ENCODE results near the gene ADA.
"Not testable (repeated sequence)": the region's sequence is repeated elsewhere in the genome, so short reads cannot be mapped to it uniquely, and the experiment has no call there.

Gene ADA

DNA sequence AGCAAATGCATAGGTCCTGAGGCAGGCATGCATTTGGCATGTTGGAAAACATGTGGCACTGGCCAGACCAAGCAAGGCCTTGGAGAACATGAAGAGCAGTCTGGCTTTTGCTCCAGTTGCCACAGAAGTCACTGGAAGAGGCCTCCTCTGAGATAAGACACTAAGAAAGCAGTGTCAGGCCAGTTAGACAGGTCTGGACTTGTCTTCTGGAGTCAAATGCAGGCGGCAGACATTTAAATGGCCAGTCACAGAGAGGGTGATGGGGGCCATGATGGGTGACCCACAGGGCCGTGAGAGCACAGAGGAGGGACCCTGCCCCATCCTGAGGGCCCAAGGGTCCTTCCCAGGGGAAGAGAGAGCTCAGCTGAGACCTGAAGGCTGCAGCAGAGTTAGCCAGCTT lies 26.7 kb upstream of the ADA start:
- DNase-seq: no peak

DNA sequence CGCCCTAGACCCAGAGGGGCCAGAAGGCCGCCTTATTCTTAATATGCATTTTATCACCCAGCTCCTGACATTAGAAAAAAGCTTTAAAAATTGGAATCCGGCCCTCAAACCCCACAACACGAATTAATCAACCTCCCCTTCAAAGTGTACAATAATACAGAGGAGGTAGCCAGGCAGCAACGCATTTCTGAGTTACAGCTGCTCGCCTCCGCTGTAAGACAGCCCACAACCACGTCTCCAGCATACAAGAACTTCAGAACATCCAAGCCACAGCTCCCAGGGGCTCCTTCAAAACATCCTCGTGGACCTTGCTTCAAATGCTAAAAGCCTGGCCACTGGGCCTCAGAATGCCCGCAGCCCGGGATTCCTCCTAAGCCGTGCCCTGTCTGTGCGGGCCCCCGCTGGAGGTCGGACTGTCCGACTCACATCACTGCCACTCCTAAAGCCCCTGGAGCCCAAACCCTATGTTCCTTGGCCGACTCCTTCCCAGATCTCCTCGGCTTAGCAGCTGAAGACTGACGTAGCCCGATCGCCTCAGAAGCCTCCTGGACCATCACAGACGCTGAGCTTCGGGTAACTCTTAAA lies 20.9 kb upstream of the ADA start:
- DNase-seq: not testable (repeated sequence)

DNA sequence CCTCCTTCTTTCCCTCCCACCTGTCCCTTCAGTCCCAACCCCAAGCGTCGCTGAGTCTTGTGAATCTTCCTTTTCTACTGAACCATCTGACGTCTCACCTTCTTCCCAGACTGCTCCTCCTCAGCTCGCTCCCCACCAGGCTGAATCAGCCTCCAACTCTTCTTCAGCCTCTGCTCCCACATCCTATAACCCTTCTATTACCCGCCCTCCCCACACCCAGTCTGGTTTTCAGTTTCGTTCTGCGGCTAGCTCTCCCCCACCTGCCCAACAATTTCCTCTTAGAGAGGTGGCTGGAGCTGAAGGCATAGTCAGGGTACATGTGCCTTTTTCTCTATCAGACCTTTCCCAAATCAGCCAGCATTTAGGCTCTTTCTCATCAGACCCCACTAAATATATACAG lies 20.0 kb upstream of the ADA start:
- not testable (repeated sequence) for DNase-seq

DNA sequence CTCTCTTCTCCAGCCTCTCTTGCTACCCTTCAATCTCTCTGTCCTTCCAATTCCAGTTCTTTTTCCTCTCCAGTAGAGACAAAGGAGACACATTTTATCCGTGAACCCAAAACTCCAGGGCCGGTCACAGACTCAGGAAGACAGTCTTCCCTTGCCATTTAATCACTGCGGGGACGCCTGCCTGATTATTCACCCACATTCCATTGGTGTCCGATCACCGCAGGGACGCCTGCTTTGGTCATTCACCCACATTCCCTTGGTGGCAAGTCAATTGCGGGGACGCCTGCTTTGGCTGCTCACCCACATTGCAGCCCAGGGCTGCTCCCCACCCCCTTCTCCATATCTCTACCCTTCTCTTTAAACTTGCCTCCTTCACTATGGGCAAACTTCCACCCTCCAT lies 19.4 kb upstream of the ADA start:
- DNase-seq: not testable (repeated sequence)

DNA sequence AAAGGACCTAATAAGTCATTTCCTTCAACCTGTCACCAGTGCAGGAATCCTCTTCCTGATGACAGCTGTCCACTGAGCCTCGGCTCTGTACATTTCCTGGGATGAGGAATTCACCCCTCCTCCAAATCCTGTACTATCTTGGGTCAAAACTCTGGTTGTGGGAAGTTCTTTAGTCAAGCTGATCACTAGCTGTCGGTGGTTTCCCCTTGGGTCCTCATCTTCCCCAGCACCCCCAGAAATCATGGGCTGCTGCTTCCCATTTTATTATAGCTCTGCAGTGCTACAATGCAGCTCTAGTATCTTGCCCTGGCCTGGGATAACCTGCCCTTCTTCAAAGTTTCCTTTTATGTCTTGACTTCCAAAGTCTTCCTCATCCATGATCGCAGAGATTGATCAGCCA lies 14.6 kb upstream of the ADA start:
- DNase-seq: no peak

DNA sequence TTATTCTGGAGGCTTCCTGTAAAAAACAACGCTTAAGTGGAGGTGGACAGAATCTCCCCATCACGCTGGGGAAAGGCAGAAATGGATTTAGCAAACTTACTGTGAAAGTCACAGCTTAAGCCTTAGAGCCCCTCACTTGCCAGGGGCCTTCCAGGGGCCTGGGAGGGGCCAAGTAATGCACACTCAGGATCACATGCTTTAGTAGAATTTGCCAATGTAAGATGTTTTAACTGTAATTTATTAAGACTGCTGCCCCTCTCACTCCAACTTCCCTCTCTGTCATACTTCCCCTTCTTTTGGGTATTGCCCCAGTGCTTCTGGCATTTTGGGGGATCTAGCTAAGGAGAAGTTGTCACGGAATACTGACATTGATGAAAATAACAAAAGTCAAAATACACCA lies 12.6 kb upstream of the ADA start:
- DNase-seq: no peak

DNA sequence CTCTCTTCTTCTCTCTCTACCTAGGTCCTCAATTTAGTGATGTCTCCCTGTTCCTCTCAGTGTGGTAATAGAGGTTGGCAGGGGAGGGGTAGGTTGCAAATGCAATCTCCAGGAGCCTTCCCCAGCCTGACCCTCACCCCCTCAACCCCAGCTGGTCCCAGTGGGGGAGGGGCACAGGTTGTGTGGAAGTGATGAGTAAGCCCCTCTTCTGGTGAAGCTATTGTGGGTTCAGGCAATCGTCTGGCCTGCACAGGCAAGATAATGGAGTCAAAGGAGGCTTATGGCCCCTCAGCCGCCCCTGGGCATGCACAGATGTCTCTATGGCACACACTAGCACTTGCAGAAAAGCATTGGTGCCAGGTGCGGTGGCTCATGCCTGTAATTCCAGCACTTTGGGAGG lies 10.8 kb upstream of the ADA start:
- DNase-seq: no peak

DNA sequence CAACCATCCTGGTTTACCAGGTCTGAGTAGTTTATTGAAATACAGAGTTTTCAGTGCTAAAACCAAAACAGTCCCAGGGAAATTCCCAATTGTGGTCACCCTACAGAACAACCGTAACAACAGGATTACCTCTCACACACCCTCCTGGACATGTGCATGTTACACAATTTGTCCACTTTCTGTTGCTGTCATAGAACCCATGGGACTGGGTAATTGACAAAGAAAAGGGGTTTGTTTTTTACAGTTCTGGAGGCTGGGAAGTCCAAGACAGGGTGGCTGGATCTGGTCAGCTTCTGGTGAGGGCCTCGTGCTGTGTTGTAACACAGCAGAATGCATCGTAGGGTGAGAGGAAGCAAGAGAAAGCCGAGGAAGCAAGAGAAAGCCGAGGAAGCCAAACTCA lies 9.1 kb upstream of the ADA start:
- DNase-seq: no peak

DNA sequence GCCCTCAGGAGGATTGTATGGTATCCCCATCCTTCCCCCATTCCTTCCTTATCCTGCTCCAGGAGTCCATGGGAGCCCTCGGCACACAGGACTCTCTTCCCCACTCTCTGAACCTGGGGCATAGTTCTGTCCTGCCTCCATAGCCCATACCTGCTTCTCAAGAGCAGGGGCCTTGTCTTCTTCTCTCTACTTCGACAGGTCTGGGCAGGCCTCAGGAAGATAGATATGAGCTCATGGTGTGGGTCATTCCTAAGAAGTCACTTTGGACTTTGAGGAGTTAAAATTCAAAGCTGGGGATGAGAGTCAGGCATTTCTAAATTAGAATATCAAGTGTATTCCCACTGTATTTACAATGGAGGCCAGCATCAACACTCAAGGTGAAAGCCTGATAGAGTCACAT lies 8.4 kb upstream of the ADA start:
- no peak for DNase-seq

DNA sequence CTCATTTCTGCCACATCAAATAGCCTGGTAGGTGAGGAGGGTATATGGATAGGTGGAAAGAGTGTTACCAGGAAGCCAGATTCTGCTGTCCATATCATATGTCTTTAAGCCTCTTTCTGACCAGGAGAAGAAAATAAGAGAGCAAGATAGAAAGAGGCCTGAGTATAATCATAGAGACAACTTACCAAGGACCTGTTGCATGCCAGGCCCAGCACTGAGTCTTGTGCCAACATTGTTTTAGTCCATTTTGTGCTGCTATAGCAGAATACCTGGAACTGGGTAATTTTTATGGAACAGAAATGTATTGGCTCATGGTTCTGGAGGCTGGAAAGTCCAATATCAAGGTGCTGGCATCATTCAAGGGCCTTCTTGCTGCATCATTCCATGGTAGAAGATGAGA lies 7.3 kb upstream of the ADA start:
- no peak for DNase-seq

DNA sequence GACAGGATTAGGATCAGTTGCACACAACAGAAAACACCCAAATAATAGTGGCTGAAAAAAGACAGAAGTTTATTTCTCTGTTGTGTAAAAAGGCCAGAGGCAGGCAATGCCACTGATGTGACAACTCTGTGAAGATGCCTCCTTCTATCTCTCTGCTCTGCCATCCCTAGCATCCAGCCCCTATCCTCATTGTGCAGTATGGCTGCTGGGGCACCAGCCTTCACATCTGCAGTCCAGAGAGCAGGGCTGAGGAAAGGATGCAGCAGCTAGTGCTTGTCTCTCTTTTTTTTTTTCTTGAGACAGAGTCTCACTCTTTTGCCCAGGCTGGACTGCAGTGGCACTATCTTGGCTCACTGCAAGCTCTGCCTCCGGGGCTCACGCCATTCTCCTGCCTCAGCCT lies 6.4 kb upstream of the ADA start:
- no peak for DNase-seq

DNA sequence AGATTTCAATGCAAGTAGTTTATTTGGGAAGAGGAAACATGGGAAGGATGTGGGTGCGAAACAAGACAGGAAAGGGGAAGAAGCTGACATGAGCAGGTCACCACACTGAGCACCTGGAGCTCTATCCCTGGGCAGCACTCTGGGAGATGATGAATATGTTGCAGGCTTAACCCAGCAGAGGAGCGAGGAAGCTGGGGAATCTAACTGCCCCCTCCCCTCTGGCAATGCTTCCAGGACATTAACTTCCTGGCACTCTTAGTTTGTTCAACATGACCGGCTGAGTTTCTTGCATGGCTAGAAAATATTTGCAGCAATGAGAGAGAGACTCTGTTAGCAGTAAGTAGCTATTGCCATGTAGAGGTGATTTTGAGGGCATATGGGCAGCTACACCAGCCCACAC lies 4.9 kb upstream of the ADA start:
- DNase-seq: no peak

DNA sequence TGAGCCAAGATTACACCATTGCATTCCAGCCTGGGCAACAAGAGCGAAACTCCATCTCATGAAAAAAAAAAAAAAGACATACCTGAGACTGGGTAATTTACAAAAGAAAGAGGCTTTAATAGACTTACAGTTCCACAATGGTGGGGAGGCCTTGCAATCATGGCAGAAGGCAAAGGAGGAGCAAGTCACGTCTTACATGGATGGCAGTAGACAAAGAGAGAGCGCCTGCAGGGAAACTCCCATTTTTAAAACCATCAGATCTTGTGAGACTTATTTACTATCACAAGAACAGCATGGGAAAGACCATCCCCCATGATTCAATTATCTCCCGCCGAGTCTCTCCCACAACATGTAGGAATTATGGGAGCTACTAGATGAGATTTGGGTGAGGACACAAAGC lies 2.7 kb upstream of the ADA start:
- not testable (repeated sequence) for DNase-seq

DNA sequence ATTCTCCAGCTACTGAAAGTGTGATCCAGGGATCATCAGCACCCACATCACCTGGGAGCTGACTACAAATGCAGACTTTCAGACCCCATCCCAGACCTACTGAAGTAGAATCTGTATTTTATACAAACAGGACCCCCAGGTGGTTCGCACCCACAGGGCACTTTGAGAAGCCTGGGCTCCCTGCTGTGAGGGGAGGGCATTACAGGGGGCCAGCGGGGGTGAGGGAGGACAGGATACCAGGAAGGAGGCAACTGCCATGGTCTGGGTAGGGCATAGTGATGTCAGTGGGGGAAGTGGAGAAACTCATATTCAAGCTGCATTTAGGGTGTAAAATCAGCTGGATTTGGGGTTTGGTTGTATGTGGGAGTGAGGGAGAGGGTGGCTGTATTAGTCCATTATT lies 2.0 kb upstream of the ADA start:
- DNase-seq: no peak

DNA sequence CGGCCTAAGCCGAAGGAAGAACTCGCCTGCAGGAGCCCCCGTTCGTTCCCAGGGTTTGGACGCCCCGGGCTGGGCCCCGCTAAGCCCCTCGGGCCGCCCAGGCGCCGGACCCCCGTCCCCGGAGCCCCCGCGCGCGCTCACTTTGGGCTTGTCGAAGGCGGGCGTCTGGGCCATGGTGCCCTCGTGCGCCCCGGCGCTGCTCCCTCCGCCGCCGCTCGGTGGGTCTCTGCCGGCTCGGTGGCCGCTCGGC lies 140 bp downstream of the ADA start:
- DNase-seq: no peak

DNA sequence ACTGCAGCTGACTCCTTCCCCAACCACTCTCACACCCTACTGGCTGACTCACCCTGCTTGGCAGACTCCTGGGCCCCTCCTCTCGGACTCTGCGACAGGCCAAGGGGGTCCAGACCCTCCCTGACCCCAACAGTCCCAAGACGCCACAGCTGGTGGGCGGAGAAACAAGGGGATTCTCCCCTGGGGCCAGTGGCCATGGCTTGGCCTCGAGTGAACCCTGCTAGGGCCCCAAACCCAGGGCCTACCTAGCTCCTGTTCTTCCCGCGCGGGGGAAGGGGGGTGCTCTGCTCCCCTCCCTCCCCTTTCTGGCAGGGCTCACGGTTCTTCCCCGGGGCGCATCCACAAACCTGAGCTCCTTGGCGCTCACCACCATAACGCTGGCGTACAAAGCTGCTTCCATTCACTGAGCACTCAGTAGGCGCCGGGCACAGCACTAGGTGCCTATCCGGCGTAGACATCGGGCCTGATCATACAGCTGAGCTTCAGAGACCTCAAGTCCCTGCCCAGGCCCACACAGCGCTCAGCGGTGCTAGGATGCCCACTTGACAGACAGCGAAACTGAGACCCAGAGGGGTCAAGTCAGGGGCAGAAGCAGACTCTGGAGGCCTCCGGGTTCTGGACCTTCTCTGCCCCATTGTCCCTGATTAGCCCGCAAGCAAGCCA lies 597 bp downstream of the ADA start:
- no peak for DNase-seq

DNA sequence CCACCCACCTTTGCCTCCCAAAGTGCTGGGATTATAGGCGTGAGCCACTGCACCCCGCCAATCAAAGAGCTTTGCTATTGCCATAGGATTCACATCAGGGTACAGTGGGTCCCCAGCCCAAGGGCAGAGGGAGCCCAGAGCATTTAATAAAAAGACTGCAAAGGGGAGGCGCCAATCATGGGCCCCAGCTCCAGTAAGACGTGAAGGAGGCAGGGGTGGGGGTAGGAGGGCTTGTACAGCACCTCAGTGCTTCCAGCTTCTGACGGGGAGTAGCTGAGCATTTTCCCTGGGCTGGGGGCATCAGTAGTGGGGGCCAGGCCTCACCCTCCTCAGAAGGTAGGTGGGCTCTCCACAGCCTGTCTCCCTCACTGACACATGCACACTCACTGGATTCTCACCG lies 1.5 kb downstream of the ADA start:
- DNase-seq: no peak

DNA sequence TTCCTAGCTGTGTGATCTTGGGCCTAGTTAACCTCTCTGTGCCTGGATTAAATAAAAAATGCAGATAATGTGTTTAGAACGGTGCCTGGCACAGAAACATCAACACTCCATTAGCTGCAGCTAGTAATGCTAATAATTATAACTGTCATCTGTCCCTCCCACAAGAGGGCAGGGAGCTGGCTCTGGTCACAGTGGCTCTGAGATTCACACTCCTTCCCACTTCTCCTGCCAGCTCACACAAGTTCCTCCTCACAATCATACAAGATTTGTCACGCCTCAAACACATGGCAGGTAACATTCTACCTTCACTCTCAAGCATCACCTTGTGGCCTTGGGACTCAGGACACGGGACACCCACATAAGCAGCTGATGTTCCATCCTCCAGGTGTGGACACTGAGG lies 2.4 kb downstream of the ADA start:
- DNase-seq: no peak

DNA sequence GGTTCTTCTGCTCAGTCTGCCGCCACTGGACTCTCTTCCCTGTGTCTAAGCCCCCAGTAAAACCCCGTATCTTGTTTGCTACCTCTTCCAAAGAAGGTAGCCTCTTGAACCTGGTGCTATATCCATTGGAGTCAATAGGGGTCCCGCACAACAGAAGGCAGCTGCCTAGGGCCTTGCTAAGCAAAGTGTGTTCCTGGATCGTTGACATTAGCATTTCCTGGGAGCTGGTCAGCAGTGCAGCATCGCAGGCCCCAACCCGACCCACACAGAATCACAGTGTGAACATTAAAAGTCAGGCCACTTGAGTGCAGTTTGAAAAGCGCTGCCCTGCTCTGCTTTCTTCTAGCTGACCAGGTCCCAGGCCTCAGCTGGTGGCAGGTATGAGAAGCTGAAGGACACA lies 2.9 kb downstream of the ADA start:
- DNase-seq: no peak

DNA sequence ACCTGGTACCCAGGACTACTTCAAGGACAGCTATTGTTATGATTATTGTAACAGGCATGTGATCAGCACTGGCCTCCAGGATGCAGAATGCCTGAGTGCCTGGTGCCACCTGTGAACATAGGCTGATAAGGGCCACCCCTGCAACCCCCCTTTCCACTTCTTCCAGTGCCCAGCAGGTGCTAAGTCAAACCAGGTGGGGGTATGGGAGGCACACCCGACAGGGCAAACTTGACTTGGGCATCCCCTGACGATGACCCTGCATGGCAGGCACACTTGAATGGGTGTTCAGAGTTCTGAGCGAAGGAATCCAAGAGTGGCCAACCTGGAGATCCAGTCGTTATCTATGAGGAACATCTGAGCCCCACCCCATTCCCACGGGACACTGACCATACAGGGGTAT lies 3.4 kb downstream of the ADA start:
- DNase-seq: no peak

DNA sequence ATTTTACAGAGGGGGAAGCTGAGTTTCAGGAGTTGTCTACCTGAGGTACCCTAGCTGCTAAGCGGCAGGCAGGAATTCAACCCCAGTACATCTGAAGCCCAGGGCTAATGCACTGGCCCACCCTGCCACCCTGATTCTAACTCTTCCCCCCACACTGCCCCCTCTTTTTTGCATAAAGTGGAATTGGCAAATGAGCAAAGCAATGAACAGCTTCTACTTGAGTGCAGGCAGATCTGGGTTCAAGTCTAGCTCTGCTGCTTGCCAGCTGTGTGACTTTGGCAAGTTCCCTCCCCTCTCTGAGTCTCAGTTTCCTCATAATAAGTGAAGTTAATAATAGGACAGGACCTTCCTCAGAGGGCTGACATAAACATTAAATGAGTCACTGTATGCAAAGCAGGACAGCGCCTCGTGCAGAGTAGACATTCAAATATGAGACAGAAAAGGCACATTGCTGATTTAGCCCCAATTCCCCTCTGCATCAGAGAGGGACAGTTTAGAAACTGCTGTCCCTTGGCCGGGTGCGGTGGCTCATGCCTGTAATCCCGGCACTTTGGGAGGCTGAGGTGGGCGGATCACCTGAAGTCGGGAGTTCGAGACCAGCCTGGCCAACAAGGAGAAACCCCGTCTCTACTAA lies 4.7 kb downstream of the ADA start:
- no peak for DNase-seq

DNA sequence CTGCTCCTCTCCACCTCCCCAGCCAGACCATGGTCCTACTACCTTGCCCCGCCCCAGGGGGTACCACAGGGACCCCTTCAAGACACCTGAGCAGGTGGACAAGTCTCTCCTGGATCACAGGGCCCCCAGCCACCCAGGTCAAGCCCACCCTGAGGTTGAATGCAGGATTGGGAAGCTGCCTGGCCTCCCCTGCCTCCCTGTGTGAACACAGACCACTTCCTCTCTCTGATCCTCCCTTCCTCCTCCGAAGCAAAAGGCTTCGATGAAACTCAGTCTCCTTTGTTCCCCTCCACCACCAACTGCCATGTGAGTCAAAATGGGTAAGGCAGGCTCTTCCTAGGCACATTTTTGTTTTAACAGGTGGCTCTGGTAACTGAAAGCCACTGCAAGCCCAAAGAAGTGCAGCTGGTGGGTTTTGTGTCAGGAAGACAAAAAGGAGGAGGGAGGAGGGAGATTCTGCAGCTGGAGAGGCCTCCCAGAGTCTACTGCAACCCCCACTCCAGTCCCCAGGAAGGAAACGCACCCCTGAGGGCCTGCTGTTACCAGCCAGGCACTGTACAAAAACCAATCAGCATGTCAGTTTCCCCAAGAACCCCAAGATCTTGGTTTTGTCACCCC lies 5.4 kb downstream of the ADA start:
- DNase-seq: no peak

DNA sequence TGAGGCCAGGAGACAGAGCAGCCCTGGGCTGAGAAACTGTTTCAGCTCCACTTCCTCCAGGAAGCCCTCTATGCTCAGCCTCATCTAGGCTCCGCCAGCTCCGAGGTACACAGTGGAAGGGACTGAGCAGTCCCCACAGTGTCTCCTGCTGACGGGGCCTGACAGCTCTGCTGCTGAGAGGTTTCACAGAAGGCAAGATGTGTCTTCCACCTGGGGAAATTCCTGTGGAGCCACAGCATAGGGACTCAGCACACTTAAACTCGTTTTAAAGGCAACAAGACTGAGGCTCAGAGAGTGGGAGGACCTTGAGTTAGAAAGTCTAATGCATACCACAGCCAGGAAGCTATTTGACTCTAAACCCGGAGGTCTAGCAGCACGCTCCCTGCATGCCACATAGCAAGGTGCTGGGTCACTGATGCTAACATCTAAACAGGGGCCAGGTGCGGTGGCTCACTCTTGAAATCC lies 6.8 kb downstream of the ADA start:
- DNase-seq: no peak

DNA sequence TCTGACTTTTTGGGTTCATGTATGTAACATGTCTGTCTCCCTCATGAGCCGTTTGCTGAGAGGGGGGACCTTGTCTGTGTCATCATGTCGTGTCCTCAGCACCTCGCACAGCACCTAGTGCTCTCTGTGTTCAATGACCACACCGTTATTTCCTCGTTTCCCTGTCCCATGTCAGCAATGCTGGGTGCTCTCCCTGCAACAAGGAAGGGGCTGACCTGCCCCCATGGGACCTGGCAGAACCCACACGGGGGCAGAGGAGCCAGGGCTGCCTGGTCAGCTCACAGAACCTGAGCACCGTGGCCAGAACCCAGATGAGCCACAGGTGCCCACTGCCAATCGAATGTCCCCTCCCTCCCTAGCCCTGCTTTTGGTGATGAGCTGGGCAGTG lies 7.3 kb downstream of the ADA start:
- DNase-seq: no peak
